Common myeloid progenitor, CD34-positive (primary cell): Measurements from ENCODE around the gene TOM1L2.
"Not testable (repeated sequence)": the region's sequence is repeated elsewhere in the genome, so short reads cannot be mapped to it uniquely, and the experiment has no call there.

Experiments used
- CTCF ChIA-PET: fragments of 350-600 bp; sonication (Branson Sonifier 250); formaldehyde crosslinking; loops from one replicate; lab custom pipeline; 2021; ENCODE audit warnings: antibody characterized with exemption; lab: Charles Lee
- POLR2A ChIA-PET: fragments of 350-600 bp; sonication (Branson Sonifier 250); formaldehyde crosslinking; loops from one replicate; lab custom pipeline; 2021; ENCODE audit warnings: antibody characterized with exemption; lab: Charles Lee
- DNase-seq, 3 donors: peaks; one replicate each; pipeline versions ENCODE4 v3.0.0 to v3.0.0-alpha.2; 2013
- H3K27ac ChIP-seq, 2 experiments: 1 replicate in 1 of 2; 2 replicates in 1 of 2; pipeline ENCODE4 v1.7.0; 2013; ENCODE audit warnings: inconsistent platforms in 2 of 2, low read length in 2 of 2, mild to moderate bottlenecking in 2 of 2, low read depth in 1 of 2, moderate library complexity in 1 of 2; ENCODE audit not compliant: severe bottlenecking in 2 of 2, insufficient read depth in 1 of 2, poor library complexity in 1 of 2
- H3K27me3 ChIP-seq, 5 experiments: replicated peaks in 2 of 5; 1 replicate in 3 of 5; 2 replicates in 2 of 5; pipeline versions ENCODE4 v1.6.1 to v1.7.0; 2013; ENCODE audit warnings: low read length in 4 of 5, mild to moderate bottlenecking in 2 of 5, moderate library complexity in 2 of 5, inconsistent platforms in 1 of 5; ENCODE audit not compliant: insufficient read depth in 5 of 5, control insufficient read depth in 4 of 5
- H3K36me3 ChIP-seq, 4 experiments: 1 replicate in 2 of 4; 2 replicates in 2 of 4; pipeline versions ENCODE4 v1.6.1 to v1.7.0; 2013; ENCODE audit warnings: low read length in 3 of 4, control low read depth in 1 of 4, mild to moderate bottlenecking in 1 of 4; ENCODE audit not compliant: control insufficient read depth in 4 of 4, insufficient read depth in 4 of 4
- H3K4me1 ChIP-seq, 4 experiments: 1 replicate in 3 of 4; 2 replicates in 1 of 4; pipeline versions ENCODE4 v1.6.1 to v1.7.1; 2013; ENCODE audit warnings: low read length in 3 of 4, mild to moderate bottlenecking in 3 of 4, control low read depth in 1 of 4, inconsistent platforms in 1 of 4, moderate library complexity in 1 of 4; ENCODE audit not compliant: control insufficient read depth in 4 of 4, insufficient read depth in 4 of 4; ENCODE audit errors: control extremely low read depth in 1 of 4
- H3K4me3 ChIP-seq, 7 experiments: 1 replicate in 4 of 7; 2 replicates in 3 of 7; pipeline versions ENCODE4 v1.5.1 to v1.7.0; 2013; ENCODE audit warnings: mild to moderate bottlenecking in 7 of 7, low read length in 6 of 7, moderate library complexity in 6 of 7, inconsistent platforms in 2 of 7, low read depth in 2 of 7, control low read depth in 1 of 7; ENCODE audit not compliant: insufficient read depth in 4 of 7, control insufficient read depth in 1 of 7; ENCODE audit errors: extremely low read depth in 1 of 7
- H3K9me3 ChIP-seq, 5 experiments: 1 replicate in 4 of 5; 2 replicates in 1 of 5; pipeline versions ENCODE4 v1.6.1 to v1.7.1; 2013; ENCODE audit warnings: low read length in 4 of 5, mild to moderate bottlenecking in 2 of 5, inconsistent platforms in 1 of 5, low read depth in 1 of 5, moderate library complexity in 1 of 5; ENCODE audit not compliant: control insufficient read depth in 4 of 5, insufficient read depth in 2 of 5; ENCODE audit errors: control extremely low read depth in 1 of 5
- WGBS: methylation state at CpG from one replicate; pipeline ENCODE4 v1.1.5; 2013; ENCODE audit not compliant: insufficient coverage; 5-methylcytosine and 5-hydroxymethylcytosine counted together

TOM1L2 gene

DNA sequence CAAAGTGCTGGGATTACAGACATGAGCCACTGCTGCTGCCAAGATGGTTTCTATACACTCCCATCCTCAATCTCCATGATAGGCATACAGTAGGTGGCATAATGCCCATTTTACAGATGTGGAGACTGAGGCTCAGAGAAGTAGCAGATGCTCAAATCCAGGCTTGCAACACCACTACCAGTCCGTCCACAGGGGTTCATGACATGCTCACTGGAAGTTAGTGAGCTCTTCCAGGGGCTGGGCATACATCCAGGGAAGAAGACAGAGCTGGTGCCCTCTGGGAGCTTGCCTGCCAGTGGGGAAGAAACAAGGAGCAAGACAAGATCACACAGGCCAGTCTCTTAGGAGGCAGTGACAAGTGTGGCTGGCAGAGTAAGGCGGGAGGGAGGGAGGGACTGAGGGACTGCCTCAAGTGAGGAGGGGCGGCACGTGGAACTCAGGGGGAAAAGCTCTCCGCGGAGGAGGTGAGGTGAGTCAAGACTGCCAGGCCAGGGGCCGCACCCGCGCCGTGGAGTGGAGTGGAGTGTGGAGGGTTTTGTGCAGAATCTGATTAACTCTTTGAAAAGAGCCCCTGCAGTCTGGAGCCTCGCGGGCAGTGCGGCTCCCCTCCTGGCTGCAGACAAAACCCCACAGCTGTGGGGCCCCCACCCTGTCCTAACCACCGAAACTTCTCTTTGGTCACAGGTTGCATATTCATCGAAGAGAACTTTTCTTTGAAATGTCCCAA, 163.3 kb downstream of the TOM1L2 start:
- H3K36me3 ChIP-seq: peaks cover 10 to 75% (median 45%) of the 10 kb centered on the region in 4 experiments
- peak in 2 of 3 donors; percentile 34 to 50 for DNase-seq
- H3K4me1 ChIP-seq: peaks cover 0 to 10% (median 5%) of the 10 kb centered on the region in 4 experiments
- WGBS: 91% methylated on average over 8 of the region's 15 CpGs
- H3K9me3 ChIP-seq: no peaks in the 10 kb centered on the region
- H3K27ac ChIP-seq: no peak overlapping the region
- H3K27me3 ChIP-seq: no peaks in the 10 kb centered on the region
- POLR2A ChIA-PET: no interaction called here
- H3K4me3 ChIP-seq: no peak overlapping the region
- CTCF ChIA-PET: interaction anchor here (0.9 to 21.2 kb wide), 6 partner anchors 11 to 129 kb away, joined by 3 to 295 read pairs (median 4); no protein-coding TSS in a partner anchor

DNA sequence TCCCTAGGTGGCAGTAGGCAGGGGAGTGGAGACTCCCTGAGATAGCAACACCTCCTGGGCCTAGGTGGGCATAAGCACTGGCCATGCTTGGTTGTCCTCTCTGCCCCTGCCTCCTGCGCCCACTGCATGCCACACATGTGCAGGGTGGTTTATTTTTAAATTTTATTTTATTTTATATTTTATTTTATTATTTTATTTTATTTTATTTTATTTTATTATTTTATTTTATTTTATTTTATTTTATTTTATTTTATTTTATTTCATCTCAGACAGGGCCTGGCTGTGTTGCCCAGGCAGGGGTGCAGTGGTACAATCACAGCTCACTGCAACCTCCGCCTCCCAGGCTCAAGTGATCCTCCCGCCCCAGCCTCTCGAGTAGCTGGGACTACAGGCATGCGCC, 164.0 kb downstream of the TOM1L2 start:
- CTCF ChIA-PET: interaction anchor here (0.6 to 21.2 kb wide), 7 partner anchors 11 to 128 kb away, joined by 3 to 295 read pairs (median 4); no protein-coding TSS in a partner anchor
- H3K4me1 ChIP-seq, DNase-seq, H3K27me3 ChIP-seq, H3K4me3 ChIP-seq, POLR2A ChIA-PET, H3K27ac ChIP-seq, H3K9me3 ChIP-seq: not testable (repeated sequence)
- 100% methylated on average over 1 of the region's 5 CpGs for WGBS
- H3K36me3 ChIP-seq: peaks cover 11 to 75% (median 46%) of the 10 kb centered on the region in 4 experiments

DNA sequence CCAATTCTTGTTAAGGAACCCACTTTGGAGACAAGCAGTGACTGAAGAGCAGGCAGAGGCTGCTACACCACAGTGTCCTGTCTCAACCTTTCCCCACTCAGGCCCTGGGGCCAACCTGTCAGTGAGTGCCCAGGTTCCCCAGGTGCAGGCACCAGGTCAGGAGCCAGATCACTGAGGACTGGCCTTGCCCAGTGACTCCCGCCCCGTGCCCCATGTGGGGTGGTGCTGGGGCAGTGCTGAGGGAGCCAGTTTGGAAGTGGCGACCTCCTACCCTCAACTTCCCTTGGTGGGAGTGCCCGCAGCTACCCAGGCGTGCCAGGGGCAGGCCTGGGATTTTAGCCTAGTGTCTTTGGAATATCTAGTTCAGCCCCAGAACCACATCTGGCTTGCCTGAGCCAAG, 164.8 kb downstream of the TOM1L2 start:
- no peak for DNase-seq
- ChIA-PET CTCF (interaction anchor here (0.6 to 21.2 kb wide), 4 partner anchors 15 to 127 kb away, joined by 3 to 295 read pairs (median 8); no protein-coding TSS in a partner anchor), POLR2A (no interaction called here)
- Histone ChIP-seq H3K27me3 (no peaks in the 10 kb centered on the region), H3K36me3 (peaks cover 11 to 70% (median 43%) of the 10 kb centered on the region in 4 experiments), H3K27ac (no peak overlapping the region), H3K4me1 (peaks cover 0 to 10% (median 5%) of the 10 kb centered on the region in 4 experiments), H3K9me3 (no peaks in the 10 kb centered on the region), H3K4me3 (no peak overlapping the region)
- WGBS: 91% methylated on average over 5 of the region's 5 CpGs

DNA sequence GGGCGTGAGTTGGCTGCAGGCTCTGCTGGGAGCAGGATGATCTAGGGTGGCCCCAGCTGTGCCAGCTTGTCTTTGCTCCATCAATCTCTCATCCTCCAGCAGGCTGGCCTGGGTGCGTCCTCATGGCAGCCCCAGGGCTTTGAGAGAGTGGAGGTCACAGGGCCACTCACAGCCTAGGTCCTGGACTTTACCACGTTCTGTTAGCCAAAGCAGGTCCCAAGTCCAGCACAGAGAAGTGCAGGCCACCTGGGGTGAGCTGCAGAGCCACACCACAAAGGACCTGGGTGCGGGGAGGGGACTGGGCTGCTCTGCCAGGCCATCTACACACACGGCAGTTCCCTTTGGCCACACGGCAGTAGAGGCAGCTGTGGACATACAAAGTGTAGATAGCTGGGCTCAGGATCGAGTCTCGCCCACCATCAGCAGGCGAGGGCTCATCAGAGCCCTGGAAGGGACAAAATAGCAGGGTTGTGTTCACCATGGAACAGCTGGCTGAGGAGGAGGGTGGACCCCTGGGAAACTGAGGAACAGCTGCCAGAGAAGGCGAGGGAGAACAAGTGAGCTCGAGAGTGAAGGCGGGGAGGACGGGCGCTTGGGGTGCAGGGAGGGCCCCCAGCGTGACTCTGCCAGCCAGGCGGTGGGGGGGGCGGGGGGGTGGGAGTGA, 165.5 kb downstream of the TOM1L2 start:
- no peak overlapping the region for H3K4me3 ChIP-seq
- H3K4me1 ChIP-seq: peaks cover 0 to 3% (median 1%) of the 10 kb centered on the region in 4 experiments
- POLR2A ChIA-PET: no interaction called here
- H3K27ac ChIP-seq: no peak overlapping the region
- 98% methylated on average over 8 of the region's 17 CpGs for WGBS
- CTCF ChIA-PET: interaction anchor here (1.2 to 21.2 kb wide), 4 partner anchors 21 to 126 kb away, joined by 3 to 295 read pairs (median 4); partner anchors contain the start of gene RAI1
- H3K9me3 ChIP-seq: no peaks in the 10 kb centered on the region
- H3K27me3 ChIP-seq: no peaks in the 10 kb centered on the region
- no peak for DNase-seq
- H3K36me3 ChIP-seq: peaks cover 11 to 73% (median 46%) of the 10 kb centered on the region in 4 experiments

DNA sequence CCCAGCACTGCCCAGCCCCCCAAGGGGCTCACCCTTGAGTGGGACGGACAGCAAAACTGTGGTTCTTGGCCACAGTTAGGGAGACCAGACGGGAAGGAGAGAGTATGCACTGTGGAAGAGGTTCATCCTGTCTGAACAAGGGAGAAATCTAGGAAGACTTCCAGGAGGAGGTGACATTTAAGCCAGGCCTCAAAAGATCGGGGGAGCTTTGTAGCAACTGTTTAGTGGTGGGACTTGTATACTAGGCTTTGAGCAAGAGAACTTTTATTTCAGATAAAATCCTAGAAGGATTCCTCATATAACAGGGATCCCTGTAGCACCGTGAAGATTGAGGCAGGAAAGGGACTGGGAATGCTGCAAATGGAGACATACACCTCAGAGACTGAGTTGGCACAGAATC, 166.2 kb downstream of the TOM1L2 start:
- no peaks in the 10 kb centered on the region for H3K27me3 ChIP-seq
- peaks cover 11 to 76% (median 49%) of the 10 kb centered on the region in 4 experiments for H3K36me3 ChIP-seq
- 100% methylated on average over 3 of the region's 4 CpGs for WGBS
- H3K4me3 ChIP-seq: no peak overlapping the region
- no peak overlapping the region for H3K27ac ChIP-seq
- H3K4me1 ChIP-seq: no peaks in the 10 kb centered on the region
- CTCF ChIA-PET: interaction anchor here (1.2 to 21.2 kb wide), 5 partner anchors 12 to 126 kb away, joined by 3 to 295 read pairs (median 4); partner anchors contain the start of gene RAI1
- H3K9me3 ChIP-seq: no peaks in the 10 kb centered on the region
- POLR2A ChIA-PET: no interaction called here
- no peak for DNase-seq

DNA sequence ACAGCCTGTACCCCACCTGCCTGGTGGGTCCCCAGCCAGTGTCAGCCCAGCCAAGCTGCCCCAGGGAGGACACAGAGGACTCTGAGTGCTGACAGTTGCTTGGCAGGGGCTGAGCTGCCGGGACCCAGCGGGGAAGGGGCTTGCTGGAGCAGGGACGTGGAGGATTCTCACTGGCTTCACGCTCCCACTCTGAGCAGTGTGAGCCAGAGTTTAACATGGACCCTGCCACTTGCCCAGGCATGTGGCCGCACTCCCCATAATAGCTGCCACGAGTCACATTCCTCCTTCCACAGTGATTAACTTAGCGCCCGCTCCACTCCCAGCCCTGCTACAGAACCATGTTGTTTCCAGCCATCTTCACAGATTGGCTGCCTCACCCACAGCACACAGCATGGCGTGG, 166.6 kb downstream of the TOM1L2 start:
- 93% methylated on average over 9 of the region's 9 CpGs for WGBS
- DNase-seq: no peak
- Histone ChIP-seq H3K27me3 (no peaks in the 10 kb centered on the region), H3K4me1 (no peaks in the 10 kb centered on the region), H3K9me3 (no peaks in the 10 kb centered on the region), H3K27ac (no peak overlapping the region), H3K36me3 (peaks cover 11 to 76% (median 48%) of the 10 kb centered on the region in 4 experiments), H3K4me3 (no peak overlapping the region)
- POLR2A ChIA-PET: no interaction called here
- CTCF ChIA-PET: interaction anchor here (1.3 to 21.2 kb wide), 3 partner anchors 12 to 53 kb away, joined by 3 to 295 read pairs (median 4); no protein-coding TSS in a partner anchor
